SU-DHL-6 (cell line): ENCODE results near the gene TP73.

Experiments used
- CTCF ChIP-seq: fragments of 200-600 bp; sonication (generic); IDR thresholded peaks from one replicate; pipeline ENCODE4 v1.5.1; 2017; ENCODE audit warnings: antibody characterized with exemption, mild to moderate bottlenecking, low read length, moderate library complexity; ENCODE audit not compliant: insufficient read depth, poor library complexity, severe bottlenecking
- EZH2phosphoT487 ChIP-seq: fragments of 200-600 bp; sonication (generic), shearing (Covaris generic); conservative IDR thresholded peaks from 2 replicates; pipeline ENCODE4 v1.6.1; 2018; ENCODE audit warnings: mild to moderate bottlenecking, antibody characterized with exemption, low read length, moderate library complexity, mixed read lengths

- TF ChIP-seq CTCF (no peak), EZH2phosphoT487 (no peak)
Measured at GRCh38 chr1:3641816-3642215, 10.5 kb upstream of the TP73 start.
